ENCODE results near the gene AKNA. TPM values are rescaled to one million over a fixed set of nuclear protein-coding genes. Genes with fewer than 3 reads are reported as not detected.
"Not testable (repeated sequence)": the region's sequence is repeated elsewhere in the genome, so short reads cannot be mapped to it uniquely, and the experiment has no call there.

The AKNA gene
- total RNA-seq, 5 donors from 2014 or later (not counting 1 experiment from before 2014, with no cell fraction given), result 382 to 462 (median 415) TPM

DNA sequence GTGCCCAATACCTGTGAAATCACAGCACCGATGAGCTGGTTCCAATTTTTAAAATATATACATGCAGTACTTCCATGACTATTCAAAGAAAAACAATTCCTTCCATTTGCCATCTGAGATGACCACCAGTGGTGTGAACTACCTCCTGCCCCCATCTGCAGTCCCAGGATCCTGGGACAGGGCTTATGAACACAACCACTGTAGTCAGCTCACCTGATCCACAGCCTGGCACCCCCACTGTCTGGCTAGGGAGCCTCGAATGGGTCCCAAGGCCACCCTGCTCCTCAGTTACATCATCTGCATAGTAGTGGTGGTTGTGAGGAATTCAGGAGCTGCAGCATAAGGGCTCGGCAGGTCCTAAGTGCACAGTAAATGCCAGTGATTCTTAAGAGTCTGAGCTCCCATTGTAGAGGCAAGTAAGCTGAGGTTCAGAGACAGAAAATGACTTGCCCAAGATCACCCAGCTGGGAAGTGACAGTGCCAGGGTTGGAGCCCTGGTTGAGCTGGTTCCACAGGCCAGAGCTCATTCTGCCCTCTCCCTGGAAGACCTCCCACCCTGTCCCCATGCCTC is 62.0 kb downstream of the AKNA start:
- H3K4me1 Mint-ChIP-seq; H3K4me1 ChIP-seq (ENCODE audit: control insufficient read depth in 1 of 2, extremely low read depth in 1 of 2, insufficient read depth in 2 of 2, low read length in 2 of 2); POLR2A ChIA-PET; H3K9me3 ChIP-seq; DNase-seq; H3K4me3 Mint-ChIP-seq; H3K27me3 Mint-ChIP-seq; H3K27ac Mint-ChIP-seq; H3K27ac ChIP-seq (ENCODE audit: low read length); H3K4me3 ChIP-seq (ENCODE audit: control insufficient read depth in 1 of 2, extremely low read depth in 1 of 2, low read length in 1 of 2); H3K9me3 Mint-ChIP-seq; H3K36me3 ChIP-seq (ENCODE audit: control insufficient read depth in 2 of 2, extremely low read depth in 1 of 2, insufficient read depth in 1 of 2, low read length in 1 of 2); CTCF ChIA-PET; H3K36me3 Mint-ChIP-seq; ATAC-seq (replicated peaks in 1 of 4): not testable (repeated sequence)
- 100% methylated on average over 1 of the region's 3 CpGs for WGBS (ENCODE audit: insufficient coverage)
- peaks cover 0 to 17% of the 10 kb centered on the region in 2 experiments for H3K27me3 ChIP-seq (replicated peaks in 1 of 2; ENCODE audit: control insufficient read depth in 2 of 2, extremely low read depth in 1 of 2, insufficient read depth in 2 of 2, low read length in 1 of 2)

DNA sequence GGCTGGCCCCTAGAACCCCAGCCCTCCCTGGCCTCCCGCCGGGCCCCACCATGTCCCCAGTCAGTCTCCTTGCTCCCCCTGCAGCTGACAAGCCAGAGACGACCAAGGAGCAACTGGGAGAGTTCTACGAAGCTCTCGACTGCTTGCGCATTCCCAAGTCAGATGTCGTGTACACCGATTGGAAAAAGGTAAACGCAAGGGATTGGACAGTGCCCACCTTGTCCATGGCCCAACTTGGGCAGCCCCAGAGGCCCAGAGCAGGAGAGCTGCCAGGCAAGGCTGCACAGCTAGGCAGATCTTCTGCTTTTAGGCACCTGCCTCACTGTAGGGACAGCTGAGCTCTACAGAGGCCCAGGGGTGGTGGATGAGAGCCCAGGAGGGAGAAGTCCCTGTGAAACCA is 62.8 kb downstream of the AKNA start:
- POLR2A ChIA-PET; H3K36me3 ChIP-seq (ENCODE audit: control insufficient read depth in 2 of 2, extremely low read depth in 1 of 2, insufficient read depth in 1 of 2, low read length in 1 of 2); H3K4me3 ChIP-seq (ENCODE audit: control insufficient read depth in 1 of 2, extremely low read depth in 1 of 2, low read length in 1 of 2); H3K9me3 Mint-ChIP-seq; H3K4me1 Mint-ChIP-seq; H3K36me3 Mint-ChIP-seq; H3K27me3 Mint-ChIP-seq; H3K4me3 Mint-ChIP-seq; H3K27ac Mint-ChIP-seq; H3K9me3 ChIP-seq; H3K4me1 ChIP-seq (ENCODE audit: control insufficient read depth in 1 of 2, extremely low read depth in 1 of 2, insufficient read depth in 2 of 2, low read length in 2 of 2); H3K27ac ChIP-seq (ENCODE audit: low read length); CTCF ChIA-PET; DNase-seq: not testable (repeated sequence)
- H3K27me3 ChIP-seq (replicated peaks in 1 of 2; ENCODE audit: control insufficient read depth in 2 of 2, extremely low read depth in 1 of 2, insufficient read depth in 2 of 2, low read length in 1 of 2), result peaks cover 0 to 25% of the 10 kb centered on the region in 2 experiments
- whole genome bisulfite sequencing (ENCODE audit: insufficient coverage), result 96% methylated on average over 6 of the region's 9 CpGs
- peak in 1 of 4 experiments; percentile 32 for ATAC-seq (replicated peaks in 1 of 4)

DNA sequence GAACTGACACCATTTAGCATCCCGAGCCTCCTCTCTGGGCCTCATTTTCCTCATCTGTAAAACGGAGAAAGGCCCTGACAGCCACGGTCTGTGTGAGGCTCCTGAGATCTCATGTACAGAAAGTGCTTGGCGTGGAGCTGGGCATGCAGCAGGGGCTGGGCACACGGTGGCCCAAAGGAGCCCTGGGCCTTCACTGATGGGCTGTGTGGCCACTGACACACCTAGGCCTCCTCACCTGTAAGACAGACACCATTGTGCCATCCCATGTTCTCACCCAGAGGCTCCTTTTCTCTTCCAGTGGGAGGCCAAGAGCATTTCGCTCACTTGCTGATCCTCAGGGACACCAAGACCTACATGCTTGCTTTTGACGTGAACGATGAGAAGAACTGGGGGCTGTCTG is 63.3 kb downstream of the AKNA start:
- H3K4me3 ChIP-seq (ENCODE audit: control insufficient read depth in 1 of 2, extremely low read depth in 1 of 2, low read length in 1 of 2), result no peak overlapping the region
- no peaks in the 10 kb centered on the region for H3K36me3 ChIP-seq (ENCODE audit: control insufficient read depth in 2 of 2, extremely low read depth in 1 of 2, insufficient read depth in 1 of 2, low read length in 1 of 2)
- no peaks in the 10 kb centered on the region for H3K9me3 ChIP-seq
- DNase-seq (no peak), ATAC-seq (replicated peaks in 1 of 4) (no peak)
- no peaks in the 10 kb centered on the region for H3K4me1 Mint-ChIP-seq
- H3K27me3 Mint-ChIP-seq, result peaks cover 0 to 7% of the 10 kb centered on the region in 2 donors
- WGBS (ENCODE audit: insufficient coverage), result 80% methylated on average over 5 of the region's 8 CpGs
- H3K9me3 Mint-ChIP-seq, result no peaks in the 10 kb centered on the region
- no peaks in the 10 kb centered on the region for H3K36me3 Mint-ChIP-seq
- no peak overlapping the region for H3K27ac Mint-ChIP-seq
- H3K4me3 Mint-ChIP-seq, result no peak overlapping the region
- ChIA-PET CTCF (no interaction called here), POLR2A (no interaction called here)
- H3K27ac ChIP-seq (ENCODE audit: low read length), result no peak overlapping the region
- no peaks in the 10 kb centered on the region for H3K4me1 ChIP-seq (ENCODE audit: control insufficient read depth in 1 of 2, extremely low read depth in 1 of 2, insufficient read depth in 2 of 2, low read length in 2 of 2)
- H3K27me3 ChIP-seq (replicated peaks in 1 of 2; ENCODE audit: control insufficient read depth in 2 of 2, extremely low read depth in 1 of 2, insufficient read depth in 2 of 2, low read length in 1 of 2), result peaks cover 0 to 25% of the 10 kb centered on the region in 2 experiments

DNA sequence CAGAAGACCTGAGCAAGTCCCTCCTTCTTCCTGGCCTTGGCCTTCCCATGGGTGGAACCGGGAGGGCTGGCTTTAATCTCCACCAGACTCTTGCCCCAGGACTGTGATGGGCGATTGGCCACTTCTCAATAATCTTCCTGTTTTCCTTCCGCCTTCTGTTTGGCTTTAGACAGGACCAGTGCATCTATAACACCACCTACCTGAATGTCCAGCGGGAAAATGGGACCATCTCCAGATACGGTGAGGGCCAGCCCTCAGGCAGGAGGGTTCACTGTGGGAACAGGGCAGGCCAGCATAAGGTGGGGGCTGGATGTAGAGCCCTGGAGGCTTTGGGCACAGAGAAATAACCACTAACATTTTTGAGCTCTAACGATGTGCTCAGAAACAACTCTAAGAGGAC is 63.9 kb downstream of the AKNA start:
- H3K27me3 ChIP-seq (replicated peaks in 1 of 2; ENCODE audit: control insufficient read depth in 2 of 2, extremely low read depth in 1 of 2, insufficient read depth in 2 of 2, low read length in 1 of 2), result peaks cover 0 to 28% of the 10 kb centered on the region in 2 experiments
- H3K4me1 ChIP-seq (ENCODE audit: control insufficient read depth in 1 of 2, extremely low read depth in 1 of 2, insufficient read depth in 2 of 2, low read length in 2 of 2); H3K27ac ChIP-seq (ENCODE audit: low read length); H3K27ac Mint-ChIP-seq; H3K9me3 ChIP-seq; CTCF ChIA-PET; POLR2A ChIA-PET; H3K36me3 Mint-ChIP-seq; H3K9me3 Mint-ChIP-seq; DNase-seq; H3K4me3 Mint-ChIP-seq; ATAC-seq (replicated peaks in 1 of 4); H3K4me3 ChIP-seq (ENCODE audit: control insufficient read depth in 1 of 2, extremely low read depth in 1 of 2, low read length in 1 of 2); H3K36me3 ChIP-seq (ENCODE audit: control insufficient read depth in 2 of 2, extremely low read depth in 1 of 2, insufficient read depth in 1 of 2, low read length in 1 of 2); H3K4me1 Mint-ChIP-seq: not testable (repeated sequence)
- peaks cover 5 to 11% of the 10 kb centered on the region in 2 donors for H3K27me3 Mint-ChIP-seq
- WGBS (ENCODE audit: insufficient coverage), result 67% methylated on average over 2 of the region's 6 CpGs

GRCh38 chr9:114322831-114323531 is 64.8 kb downstream of the AKNA start, which contains the start of gene ORM1:
Gene ORM1 (plus strand): TSS chr9:114323098. CDS start chr9:114323134, 36 bp downstream.
- no CpG with 5 or more reads among the region's 15 CpGs for WGBS (ENCODE audit: insufficient coverage)
- H3K36me3 ChIP-seq (ENCODE audit: control insufficient read depth in 2 of 2, extremely low read depth in 1 of 2, insufficient read depth in 1 of 2, low read length in 1 of 2); H3K36me3 Mint-ChIP-seq; H3K9me3 Mint-ChIP-seq; CTCF ChIA-PET; H3K4me1 ChIP-seq (ENCODE audit: control insufficient read depth in 1 of 2, extremely low read depth in 1 of 2, insufficient read depth in 2 of 2, low read length in 2 of 2); H3K4me3 ChIP-seq (ENCODE audit: control insufficient read depth in 1 of 2, extremely low read depth in 1 of 2, low read length in 1 of 2); H3K4me1 Mint-ChIP-seq; H3K9me3 ChIP-seq; ATAC-seq (replicated peaks in 1 of 4); H3K27ac Mint-ChIP-seq; DNase-seq; H3K27ac ChIP-seq (ENCODE audit: low read length); POLR2A ChIA-PET; H3K4me3 Mint-ChIP-seq: not testable (repeated sequence)
- H3K27me3 Mint-ChIP-seq, result peaks cover 5 to 11% of the 10 kb centered on the region in 2 donors
- H3K27me3 ChIP-seq (replicated peaks in 1 of 2; ENCODE audit: control insufficient read depth in 2 of 2, extremely low read depth in 1 of 2, insufficient read depth in 2 of 2, low read length in 1 of 2), result peaks cover 0 to 28% of the 10 kb centered on the region in 2 experiments

DNA sequence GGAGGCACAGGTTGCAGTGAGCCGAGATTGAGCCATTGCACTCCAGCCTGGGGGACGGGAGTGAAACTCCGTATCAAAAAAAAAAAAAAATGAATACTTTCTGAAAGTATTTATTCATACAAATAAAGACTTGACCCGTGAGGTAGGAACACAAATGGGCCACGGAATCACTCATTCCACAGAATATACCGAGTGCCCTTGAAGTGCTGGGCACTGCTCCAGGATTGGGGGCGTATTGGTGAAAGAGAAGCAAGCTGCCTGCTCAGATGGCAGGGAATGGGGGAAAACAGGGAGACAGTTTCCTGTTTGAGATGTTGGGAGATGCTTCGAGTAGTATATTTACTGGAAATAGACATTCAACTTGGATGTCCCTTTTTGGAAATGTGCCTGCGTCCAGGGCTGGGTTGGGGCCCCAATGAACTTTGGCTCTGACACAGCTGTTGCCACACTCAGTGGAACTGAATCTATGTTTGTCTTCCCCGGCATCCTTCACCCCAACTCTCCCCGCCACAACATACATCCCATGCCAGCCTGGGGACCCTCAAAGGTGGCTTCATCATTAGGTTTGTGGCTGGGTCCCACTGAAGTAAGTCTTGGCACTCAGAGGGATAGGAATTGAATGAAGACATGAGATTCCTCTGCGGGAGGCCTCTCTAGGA is 65.5 kb downstream of the AKNA start:
- CTCF ChIA-PET; H3K27ac Mint-ChIP-seq; H3K4me1 ChIP-seq (ENCODE audit: control insufficient read depth in 1 of 2, extremely low read depth in 1 of 2, insufficient read depth in 2 of 2, low read length in 2 of 2); H3K9me3 ChIP-seq; H3K27ac ChIP-seq (ENCODE audit: low read length); H3K4me3 Mint-ChIP-seq; ATAC-seq (replicated peaks in 1 of 4); H3K4me3 ChIP-seq (ENCODE audit: control insufficient read depth in 1 of 2, extremely low read depth in 1 of 2, low read length in 1 of 2); H3K4me1 Mint-ChIP-seq; H3K36me3 Mint-ChIP-seq; H3K36me3 ChIP-seq (ENCODE audit: control insufficient read depth in 2 of 2, extremely low read depth in 1 of 2, insufficient read depth in 1 of 2, low read length in 1 of 2); DNase-seq; H3K9me3 Mint-ChIP-seq: not testable (repeated sequence)
- POLR2A ChIA-PET, result interaction anchor here in 1 of 2 donors (0.7 kb wide), 1 partner anchor 1572 kb away, joined by 4 read pairs; no protein-coding TSS in a partner anchor
- peaks cover 0 to 25% of the 10 kb centered on the region in 2 experiments for H3K27me3 ChIP-seq (replicated peaks in 1 of 2; ENCODE audit: control insufficient read depth in 2 of 2, extremely low read depth in 1 of 2, insufficient read depth in 2 of 2, low read length in 1 of 2)
- no CpG with 5 or more reads among the region's 12 CpGs for WGBS (ENCODE audit: insufficient coverage)
- H3K27me3 Mint-ChIP-seq, result peaks cover 5 to 11% of the 10 kb centered on the region in 2 donors

All from T-cell (primary cell).